Astrocyte of the spinal cord (primary cell): ENCODE data around the gene IPO11.

Experiments
- DNase-seq: peaks from one replicate; pipeline ENCODE4 v3.0.0; 2011; ENCODE audit warnings: low read depth, low spot score
- H3K4me3 ChIP-seq: 2 replicates; pipeline ENCODE4 v1.5.1; 2011; ENCODE audit warnings: low read depth, mild to moderate bottlenecking, low read length, moderate library complexity
- in situ Hi-C: cut with HindIII; loops from 2 replicates; pipeline ENCODE4 v1.10.0; 2017; ENCODE audit warnings: low sequenced_read_pairs
- TF ChIP-seq, protein P1 (sequence below): IDR thresholded peaks from 2 replicates; pipeline ENCODE4 v1.5.1; 2012; ENCODE audit warnings: low read depth, mild to moderate bottlenecking, low read length, inconsistent platforms

The IPO11 gene

DNA sequence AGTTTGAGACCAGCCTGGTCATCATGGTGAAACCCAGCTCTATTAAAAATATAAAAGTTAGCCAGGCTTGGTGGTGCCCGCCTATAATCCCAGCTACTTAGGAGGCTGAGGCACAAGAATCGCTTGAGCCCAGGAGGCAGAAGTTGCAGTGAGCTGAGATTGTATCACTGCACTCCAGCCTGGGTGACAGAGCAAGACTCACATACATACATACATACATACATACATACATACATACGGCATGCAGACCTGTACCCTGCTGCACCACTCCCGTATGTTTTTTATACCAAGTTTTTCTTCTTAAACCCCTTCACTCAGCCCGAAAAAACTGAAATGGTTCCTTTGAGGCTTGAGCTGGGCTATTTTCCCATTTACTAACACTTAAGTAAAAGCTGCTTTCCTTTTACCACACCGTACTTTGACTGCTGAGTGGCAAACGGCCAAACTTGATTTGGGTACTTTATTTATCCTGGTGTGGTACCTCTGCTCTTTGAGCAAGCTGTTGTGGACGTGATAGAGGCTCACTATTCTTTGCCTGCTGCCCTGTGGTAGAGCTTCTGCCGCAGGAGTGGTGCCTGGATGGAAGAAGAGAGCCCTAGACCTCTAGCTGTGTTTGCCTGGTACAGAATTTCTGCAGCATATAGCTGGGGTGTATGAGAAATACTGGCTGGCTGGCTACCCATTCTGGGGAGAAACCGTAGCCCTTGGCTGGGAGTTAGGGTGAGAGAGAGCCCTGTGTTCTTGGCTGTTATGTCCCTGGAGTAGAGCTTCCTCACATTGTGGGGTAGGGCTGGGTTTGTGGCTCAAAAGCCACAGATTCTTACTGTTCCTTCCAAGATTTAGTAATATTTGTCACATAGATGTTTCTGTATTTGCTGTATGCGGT, 19.4 kb downstream of the IPO11 start:
- DNase-seq: no peak
- no peak overlapping the region for H3K4me3 ChIP-seq

DNA sequence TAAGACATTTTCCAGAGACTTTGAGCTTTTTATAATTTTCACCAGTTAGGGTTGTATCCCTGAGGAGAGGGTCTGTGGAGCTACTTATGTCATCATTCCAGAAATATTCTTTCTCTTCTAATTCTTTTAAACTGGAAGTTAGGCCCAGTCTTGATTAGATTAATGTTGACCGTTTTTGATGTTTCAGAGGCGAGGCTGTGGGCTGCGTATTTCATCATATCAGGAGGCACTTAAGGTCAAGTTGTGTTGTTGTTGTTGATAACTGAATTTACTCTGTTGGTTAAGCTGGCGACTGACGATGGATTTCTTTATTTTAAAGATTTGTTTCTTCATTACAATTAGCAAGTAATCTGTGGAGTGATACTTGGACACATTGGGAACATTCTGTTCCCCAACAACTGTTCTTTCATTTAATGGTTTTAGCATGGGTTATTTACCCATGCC, 20.1 kb downstream of the IPO11 start:
- TF ChIP-seq, protein P1, sequence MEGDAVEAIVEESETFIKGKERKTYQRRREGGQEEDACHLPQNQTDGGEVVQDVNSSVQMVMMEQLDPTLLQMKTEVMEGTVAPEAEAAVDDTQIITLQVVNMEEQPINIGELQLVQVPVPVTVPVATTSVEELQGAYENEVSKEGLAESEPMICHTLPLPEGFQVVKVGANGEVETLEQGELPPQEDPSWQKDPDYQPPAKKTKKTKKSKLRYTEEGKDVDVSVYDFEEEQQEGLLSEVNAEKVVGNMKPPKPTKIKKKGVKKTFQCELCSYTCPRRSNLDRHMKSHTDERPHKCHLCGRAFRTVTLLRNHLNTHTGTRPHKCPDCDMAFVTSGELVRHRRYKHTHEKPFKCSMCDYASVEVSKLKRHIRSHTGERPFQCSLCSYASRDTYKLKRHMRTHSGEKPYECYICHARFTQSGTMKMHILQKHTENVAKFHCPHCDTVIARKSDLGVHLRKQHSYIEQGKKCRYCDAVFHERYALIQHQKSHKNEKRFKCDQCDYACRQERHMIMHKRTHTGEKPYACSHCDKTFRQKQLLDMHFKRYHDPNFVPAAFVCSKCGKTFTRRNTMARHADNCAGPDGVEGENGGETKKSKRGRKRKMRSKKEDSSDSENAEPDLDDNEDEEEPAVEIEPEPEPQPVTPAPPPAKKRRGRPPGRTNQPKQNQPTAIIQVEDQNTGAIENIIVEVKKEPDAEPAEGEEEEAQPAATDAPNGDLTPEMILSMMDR: no peak
- in situ Hi-C loops: no loop called here
- DNase-seq: no peak
- no peak overlapping the region for H3K4me3 ChIP-seq

More for the DNA sequence above, 19.4 kb downstream of the IPO11 start:
- in situ Hi-C loops: no loop called here
- TF ChIP-seq, protein P1: no peak

DNA sequence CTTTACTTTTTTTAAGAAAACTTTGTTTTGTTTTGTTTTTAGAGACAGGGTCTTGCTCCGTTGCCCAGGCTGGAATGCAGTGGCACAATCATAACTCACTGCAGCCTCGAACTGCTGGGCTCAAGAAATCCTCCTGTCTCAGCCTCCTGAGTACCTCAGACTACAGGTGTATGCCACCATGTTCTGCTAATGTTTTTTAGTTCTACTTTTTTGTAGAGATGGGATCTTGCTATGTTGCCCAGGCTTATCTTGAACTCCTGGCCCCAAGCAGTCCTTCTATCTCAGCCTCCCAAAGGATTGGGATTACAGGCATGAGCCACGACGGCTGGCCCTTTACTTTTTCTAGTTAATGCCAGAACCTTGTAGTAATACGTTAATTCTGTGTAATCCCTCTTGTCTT, 36.0 kb downstream of the IPO11 start:
- TF ChIP-seq, protein P1: no peak
- H3K4me3 ChIP-seq: no peak overlapping the region
- in situ Hi-C loops: no loop called here

GRCh38 chr5:62450259-62450658, 37.7 kb downstream of the IPO11 start:
- TF ChIP-seq, protein P1: no peak
- DNase-seq: no peak
- in situ Hi-C loops: no loop called here
- H3K4me3 ChIP-seq: no peak overlapping the region

More for the DNA sequence above, 36.0 kb downstream of the IPO11 start:
- DNase-seq: no peak

DNA sequence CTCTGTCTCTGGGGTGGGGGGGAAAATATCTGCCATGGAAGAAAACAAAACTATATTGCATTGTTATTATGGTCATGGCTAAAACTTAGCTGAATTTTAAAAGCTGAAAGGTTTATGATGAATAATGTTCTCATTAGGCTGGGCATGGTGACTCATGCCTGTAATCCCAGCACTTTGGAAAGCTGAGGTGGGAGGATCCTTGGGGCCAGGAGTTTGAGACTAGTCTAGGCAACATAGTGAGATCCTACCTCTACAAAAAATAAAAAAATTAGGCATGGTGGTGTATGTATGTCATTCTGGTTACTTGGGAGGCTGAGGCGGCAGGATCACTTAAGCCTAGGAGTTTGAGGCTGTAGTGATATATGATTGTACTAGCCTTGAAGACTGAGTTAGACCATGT, 44.5 kb downstream of the IPO11 start:
- TF ChIP-seq, protein P1: no peak
- H3K4me3 ChIP-seq: no peak overlapping the region
- in situ Hi-C loops: no loop called here
- DNase-seq: no peak

- TF ChIP-seq, protein P1: peak; percentile 84
- no peak overlapping the region for H3K4me3 ChIP-seq
- DNase-seq: peak; percentile 66
- in situ Hi-C loops: no loop called here
Observed at GRCh38 chr5:62460578-62460983, 48.0 kb downstream of the IPO11 start.
